NCI-H226 (cell line): ENCODE measurements around the gene DPP9.
"Not testable (repeated sequence)": the region's sequence is repeated elsewhere in the genome, so short reads cannot be mapped to it uniquely, and the experiment has no call there.

Experiments used
- DNase-seq: peaks from one replicate; pipeline ENCODE4 v3.0.0-alpha.2; 2015

The DPP9 gene

GRCh38 chr19:4723595-4724514 lies at the start of gene DPP9:
DPP9 (minus strand) TSS chr19:4723842; CDS start chr19:4719906, 3,936 bp downstream.
- peak; percentile 95 for DNase-seq

- no peak for DNase-seq
Measured at GRCh38 chr19:4773047-4773640, 49.5 kb upstream of the DPP9 start.

- DNase-seq, result no peak
Measured at GRCh38 chr19:4772566-4772965, 48.9 kb upstream of the DPP9 start.

- peak; percentile 72 for DNase-seq
Measured at GRCh38 chr19:4768934-4769777, 45.5 kb upstream of the DPP9 start.

- DNase-seq, result no peak
Measured at GRCh38 chr19:4764393-4764660, 40.7 kb upstream of the DPP9 start.

GRCh38 chr19:4763021-4763420 lies 39.4 kb upstream of the DPP9 start:
- DNase-seq, result no peak

- no peak for DNase-seq
Measured at GRCh38 chr19:4760285-4760650, 36.6 kb upstream of the DPP9 start.

- peak; percentile 86 for DNase-seq
Measured at GRCh38 chr19:4759388-4760284, 36.0 kb upstream of the DPP9 start.

GRCh38 chr19:4758659-4759058 lies 35.0 kb upstream of the DPP9 start:
- no peak for DNase-seq

GRCh38 chr19:4758082-4758481 lies 34.4 kb upstream of the DPP9 start:
- DNase-seq, result no peak

GRCh38 chr19:4755459-4755858 lies 31.8 kb upstream of the DPP9 start:
- DNase-seq, result no peak

- no peak for DNase-seq
Measured at GRCh38 chr19:4754248-4754647, 30.6 kb upstream of the DPP9 start.

- no peak for DNase-seq
Measured at GRCh38 chr19:4749870-4750590, 26.4 kb upstream of the DPP9 start.

GRCh38 chr19:4748589-4748988 lies 24.9 kb upstream of the DPP9 start:
- DNase-seq, result no peak

- no peak for DNase-seq
Measured at GRCh38 chr19:4748185-4748584, 24.5 kb upstream of the DPP9 start.

- DNase-seq, result no peak
Measured at GRCh38 chr19:4745986-4746385, 22.3 kb upstream of the DPP9 start.

GRCh38 chr19:4745175-4745574 lies 21.5 kb upstream of the DPP9 start:
- DNase-seq, result not testable (repeated sequence)

- DNase-seq, result peak; percentile 95
Measured at GRCh38 chr19:4744451-4745174, 21.0 kb upstream of the DPP9 start.

GRCh38 chr19:4742723-4743646 lies 19.3 kb upstream of the DPP9 start:
- no peak for DNase-seq

GRCh38 chr19:4740092-4740491 lies 16.4 kb upstream of the DPP9 start:
- DNase-seq, result no peak
